Thyroid gland (tissue), 4 donors: ENCODE results near the gene LHCGR.

ENCODE experiments used
- POLR2A ChIP-seq, 2 donors: fragments of 450-650 bp; IDR thresholded peaks; one replicate each; pipeline ENCODE4 v1.6.1; 2017; ENCODE audit warnings: antibody characterized with exemption in 2 of 2, mild to moderate bottlenecking in 2 of 2, moderate library complexity in 1 of 2
- TF ChIP-seq, protein P1 (sequence below), 6 experiments: fragments of 200-600 bp in 3 of 6; fragments of 450-650 bp in 3 of 6; sonication (generic) in 3 of 6; IDR thresholded peaks; one replicate each; pipeline ENCODE4 v1.5.1; 2016 to 2019; ENCODE audit warnings: antibody characterized with exemption in 6 of 6, mild to moderate bottlenecking in 2 of 6, inconsistent platforms in 1 of 6, moderate library complexity in 1 of 6

DNA sequence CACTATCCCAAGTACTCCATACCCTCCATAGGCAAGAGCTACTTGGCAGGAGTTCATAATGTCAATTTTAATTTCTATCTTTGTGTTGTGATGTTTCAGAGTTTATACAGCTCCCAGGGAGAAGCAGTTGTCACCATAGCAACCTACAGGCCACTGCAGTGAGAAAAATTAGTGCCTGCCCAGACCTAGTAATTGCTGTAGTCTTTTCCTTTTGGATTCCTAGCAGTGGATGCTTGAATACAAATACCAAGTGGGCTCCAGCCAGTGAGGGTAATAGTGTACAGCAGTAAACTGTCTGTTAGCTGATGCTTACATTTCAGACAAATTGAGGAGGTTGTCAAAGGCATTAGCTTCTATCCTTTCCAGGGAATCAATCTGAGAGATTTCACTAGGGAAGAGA lies 26.7 kb downstream of the LHCGR start:
- TF ChIP-seq POLR2A (IDR thresholded peaks at IDR 0.05): no peak
- TF ChIP-seq, protein P1, sequence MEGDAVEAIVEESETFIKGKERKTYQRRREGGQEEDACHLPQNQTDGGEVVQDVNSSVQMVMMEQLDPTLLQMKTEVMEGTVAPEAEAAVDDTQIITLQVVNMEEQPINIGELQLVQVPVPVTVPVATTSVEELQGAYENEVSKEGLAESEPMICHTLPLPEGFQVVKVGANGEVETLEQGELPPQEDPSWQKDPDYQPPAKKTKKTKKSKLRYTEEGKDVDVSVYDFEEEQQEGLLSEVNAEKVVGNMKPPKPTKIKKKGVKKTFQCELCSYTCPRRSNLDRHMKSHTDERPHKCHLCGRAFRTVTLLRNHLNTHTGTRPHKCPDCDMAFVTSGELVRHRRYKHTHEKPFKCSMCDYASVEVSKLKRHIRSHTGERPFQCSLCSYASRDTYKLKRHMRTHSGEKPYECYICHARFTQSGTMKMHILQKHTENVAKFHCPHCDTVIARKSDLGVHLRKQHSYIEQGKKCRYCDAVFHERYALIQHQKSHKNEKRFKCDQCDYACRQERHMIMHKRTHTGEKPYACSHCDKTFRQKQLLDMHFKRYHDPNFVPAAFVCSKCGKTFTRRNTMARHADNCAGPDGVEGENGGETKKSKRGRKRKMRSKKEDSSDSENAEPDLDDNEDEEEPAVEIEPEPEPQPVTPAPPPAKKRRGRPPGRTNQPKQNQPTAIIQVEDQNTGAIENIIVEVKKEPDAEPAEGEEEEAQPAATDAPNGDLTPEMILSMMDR (IDR thresholded peaks at IDR 0.05): no peak
